Body of pancreas (tissue), 4 donors: ENCODE data around the gene ZNF672. TPM values are rescaled to one million over a fixed set of nuclear protein-coding genes. Genes with fewer than 3 reads are reported as not detected.
A peak's percentile ranks its signal among the peaks of the same experiment; 100 is the strongest.

Experiments
- ATAC-seq: fragments of 150-250 bp; one replicate; pipeline ENCODE4 v1.9.1; 2016
- DNase-seq, 4 donors: peaks; one replicate each; pipeline ENCODE4 v3.0.0-alpha.2; 2019
- H3K27ac ChIP-seq, 4 donors: fragments of 200-600 bp; sonication (generic); 1 replicate in 3 of 4; 2 replicates in 1 of 4; pipeline versions ENCODE4 v1.5.1 to v1.6.1; 2016 to 2019; ENCODE audit warnings: mild to moderate bottlenecking in 1 of 4, mixed read lengths in 1 of 4, moderate library complexity in 1 of 4
- H3K27me3 ChIP-seq, 2 donors: fragments of 200-600 bp; sonication (generic); one replicate each; pipeline ENCODE4 v1.6.0; 2016; ENCODE audit warnings: mild to moderate bottlenecking in 1 of 2
- H3K36me3 ChIP-seq, 2 donors: fragments of 200-600 bp; sonication (generic); replicated peaks in 1 of 2; 2 replicates each; pipeline ENCODE4 v1.5.1; 2016; ENCODE audit warnings: low read depth in 2 of 2; ENCODE audit not compliant: insufficient read depth in 1 of 2
- H3K4me1 ChIP-seq: fragments of 200-600 bp; sonication (generic); one replicate; pipeline ENCODE4 v1.6.0; 2016
- H3K4me3 ChIP-seq, 2 donors: fragments of 200-600 bp; sonication (generic); 1 replicate in 1 of 2; 2 replicates in 1 of 2; pipeline ENCODE4 v1.5.1; 2016 to 2019
- H3K9me3 ChIP-seq, 3 donors: fragments of 200-600 bp; sonication (generic); 1 replicate in 2 of 3; 2 replicates in 1 of 3; pipeline ENCODE4 v1.5.1; 2016
- POLR2A ChIP-seq, 3 donors: fragments of 450-650 bp; IDR thresholded peaks; one replicate each; pipeline ENCODE4 v1.6.1; 2016; ENCODE audit warnings: antibody characterized with exemption in 3 of 3, mild to moderate bottlenecking in 2 of 3
- WGBS, 2 donors: methylation state at CpG; one replicate each; pipeline ENCODE4 v1.1.5; 2017; 5-methylcytosine and 5-hydroxymethylcytosine counted together
- intact Hi-C: fragments of 100-400 bp; cut with DNase I; formaldehyde crosslinking; loops from one replicate; pipeline ENCODE4 v1.15.1; 2023
- total RNA-seq, 2 donors: library from RNA; depleted of rRNA; stranded (reverse); fragments of >200 nt; gene quantifications; one replicate each; pipeline ENCODE4 v1.1.0, GENCODE V29; 2016
- TF ChIP-seq, protein P1 (sequence below), 7 experiments: fragments of 450-650 bp in 4 of 7; fragments of 200-600 bp in 3 of 7; sonication (generic) in 3 of 7; IDR thresholded peaks; one replicate each; pipeline ENCODE4 v1.5.1; 2016 to 2019; ENCODE audit warnings: antibody characterized with exemption in 7 of 7

The ZNF672 gene
- total RNA-seq, 2 donors from 2014 or later: 18.8 to 27.2 TPM

DNA sequence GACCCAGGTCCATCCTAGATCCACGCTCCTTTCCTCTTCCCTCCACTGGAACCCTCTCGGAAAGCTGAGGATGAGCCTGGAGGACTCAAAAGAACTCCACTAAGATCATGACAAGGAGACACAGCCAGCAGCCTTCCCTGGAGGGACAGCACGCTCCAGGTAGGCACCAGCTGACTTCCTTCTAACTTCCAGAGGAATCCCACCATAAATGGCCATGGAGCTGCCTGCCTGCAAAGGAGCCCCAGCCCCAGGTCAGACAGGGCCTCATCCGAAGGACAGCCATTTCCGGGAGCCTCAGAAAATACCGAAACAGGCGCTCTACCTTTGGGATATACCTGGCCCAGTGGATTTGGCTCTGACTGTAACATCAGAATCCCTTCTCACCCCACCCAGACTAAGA, 16.4 kb upstream of the ZNF672 start:
- no peaks in the 10 kb centered on the region for H3K27me3 ChIP-seq
- H3K9me3 ChIP-seq: no peaks in the 10 kb centered on the region
- no peak overlapping the region for H3K4me3 ChIP-seq
- no peak for TF ChIP-seq POLR2A (IDR thresholded peaks at IDR 0.05)
- TF ChIP-seq, protein P1, sequence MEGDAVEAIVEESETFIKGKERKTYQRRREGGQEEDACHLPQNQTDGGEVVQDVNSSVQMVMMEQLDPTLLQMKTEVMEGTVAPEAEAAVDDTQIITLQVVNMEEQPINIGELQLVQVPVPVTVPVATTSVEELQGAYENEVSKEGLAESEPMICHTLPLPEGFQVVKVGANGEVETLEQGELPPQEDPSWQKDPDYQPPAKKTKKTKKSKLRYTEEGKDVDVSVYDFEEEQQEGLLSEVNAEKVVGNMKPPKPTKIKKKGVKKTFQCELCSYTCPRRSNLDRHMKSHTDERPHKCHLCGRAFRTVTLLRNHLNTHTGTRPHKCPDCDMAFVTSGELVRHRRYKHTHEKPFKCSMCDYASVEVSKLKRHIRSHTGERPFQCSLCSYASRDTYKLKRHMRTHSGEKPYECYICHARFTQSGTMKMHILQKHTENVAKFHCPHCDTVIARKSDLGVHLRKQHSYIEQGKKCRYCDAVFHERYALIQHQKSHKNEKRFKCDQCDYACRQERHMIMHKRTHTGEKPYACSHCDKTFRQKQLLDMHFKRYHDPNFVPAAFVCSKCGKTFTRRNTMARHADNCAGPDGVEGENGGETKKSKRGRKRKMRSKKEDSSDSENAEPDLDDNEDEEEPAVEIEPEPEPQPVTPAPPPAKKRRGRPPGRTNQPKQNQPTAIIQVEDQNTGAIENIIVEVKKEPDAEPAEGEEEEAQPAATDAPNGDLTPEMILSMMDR (IDR thresholded peaks at IDR 0.05): no peak
- no peak for ATAC-seq
- peak in 1 of 4 donors; percentile 3 for DNase-seq
- H3K4me1 ChIP-seq: peaks cover 51% of the 10 kb centered on the region
- peaks cover 0 to 1% of the 10 kb centered on the region in 2 donors for H3K36me3 ChIP-seq
- intact Hi-C loops: no loop called here
- 83 to 95% methylated on average over 7 of the region's 7 CpGs for WGBS, 2 donors
- H3K27ac ChIP-seq: no peak overlapping the region

DNA sequence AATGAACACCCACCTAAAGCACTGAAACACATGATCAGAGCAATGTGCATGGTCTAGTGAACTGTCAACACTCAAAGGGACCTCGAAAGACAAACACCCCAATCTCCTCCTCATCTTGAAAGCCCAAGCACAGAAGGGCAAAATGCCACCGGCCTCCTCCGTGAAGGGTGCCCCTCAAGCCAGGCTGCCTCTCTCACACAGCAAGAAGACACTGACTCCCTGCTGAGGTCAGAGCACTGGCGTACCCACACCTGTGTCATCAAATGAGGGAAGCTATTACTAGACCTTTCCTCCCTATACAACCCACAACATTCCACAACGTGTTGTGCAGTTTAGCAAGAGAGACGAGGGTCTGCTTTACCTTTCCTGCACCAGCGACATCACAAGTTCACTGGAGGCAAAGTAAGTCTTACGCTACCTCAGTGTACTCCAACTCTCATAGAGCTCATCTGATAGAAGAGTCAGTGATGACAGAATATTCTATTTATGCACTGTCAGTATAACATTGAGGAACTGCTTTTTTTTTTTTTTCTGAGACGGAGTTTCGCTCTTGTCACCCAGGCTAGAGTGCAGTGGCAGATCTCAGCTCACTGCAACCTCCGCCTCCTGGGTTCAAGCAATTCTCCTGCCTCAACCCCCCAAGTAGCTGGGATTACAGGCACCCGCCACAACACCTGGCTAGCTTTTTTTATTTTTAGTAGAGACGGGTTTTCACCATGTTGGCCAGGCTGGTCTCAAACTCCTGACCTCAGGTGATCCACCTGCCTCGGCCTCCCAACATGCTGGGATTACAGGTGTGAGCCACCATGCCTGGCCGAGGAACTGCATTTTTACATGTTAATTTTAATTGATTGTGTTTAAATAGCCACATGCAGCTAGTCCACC, 15.6 kb upstream of the ZNF672 start:
- Histone ChIP-seq H3K4me3 (no peak overlapping the region), H3K4me1 (peaks cover 59% of the 10 kb centered on the region), H3K27me3 (no peaks in the 10 kb centered on the region), H3K9me3 (no peaks in the 10 kb centered on the region), H3K27ac (no peak overlapping the region), H3K36me3 (peaks cover 0 to 1% of the 10 kb centered on the region in 2 donors)
- TF ChIP-seq, protein P1 (IDR thresholded peaks at IDR 0.05): no peak
- ATAC-seq (no peak), DNase-seq (peak in 2 of 4 donors; percentile 1 to 8)
- WGBS, 2 donors: 74 to 80% methylated on average over 12 to 15 of the region's 15 CpGs
- intact Hi-C loops: no loop called here

DNA sequence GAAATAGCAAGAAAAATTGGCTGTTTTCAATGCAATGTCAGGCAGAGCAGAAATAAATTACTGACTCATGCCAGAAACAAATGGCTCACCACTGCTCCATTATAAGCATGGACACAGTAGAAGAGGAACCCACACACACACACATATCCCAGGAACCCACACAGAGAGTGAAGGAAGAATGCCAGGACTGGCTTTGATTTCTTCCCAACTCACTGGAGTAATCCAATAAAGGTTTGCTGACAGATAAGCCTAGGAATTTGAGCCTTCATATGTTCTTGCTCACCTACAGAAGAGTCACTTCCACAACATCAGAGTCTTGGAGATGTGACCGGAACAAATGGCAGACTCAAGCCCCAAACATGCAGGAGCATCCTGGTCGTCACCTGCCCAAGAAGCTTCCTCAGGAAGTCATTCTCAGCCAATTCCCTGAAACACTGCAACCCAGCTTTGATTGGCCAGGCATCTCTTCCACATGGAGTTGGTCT, 14.5 kb upstream of the ZNF672 start:
- ATAC-seq (no peak), DNase-seq (peak in 1 of 4 donors; percentile 2)
- Histone ChIP-seq H3K4me3 (no peak overlapping the region), H3K36me3 (peaks cover 0 to 1% of the 10 kb centered on the region in 2 donors), H3K4me1 (peaks cover 59% of the 10 kb centered on the region), H3K9me3 (no peaks in the 10 kb centered on the region), H3K27me3 (no peaks in the 10 kb centered on the region), H3K27ac (no peak overlapping the region)
- no peak for TF ChIP-seq POLR2A (IDR thresholded peaks at IDR 0.05)
- TF ChIP-seq, protein P1 (IDR thresholded peaks at IDR 0.05): no peak
- 88 to 89% methylated on average over 2 of the region's 2 CpGs for WGBS, 2 donors
- intact Hi-C loops: no loop called here

DNA sequence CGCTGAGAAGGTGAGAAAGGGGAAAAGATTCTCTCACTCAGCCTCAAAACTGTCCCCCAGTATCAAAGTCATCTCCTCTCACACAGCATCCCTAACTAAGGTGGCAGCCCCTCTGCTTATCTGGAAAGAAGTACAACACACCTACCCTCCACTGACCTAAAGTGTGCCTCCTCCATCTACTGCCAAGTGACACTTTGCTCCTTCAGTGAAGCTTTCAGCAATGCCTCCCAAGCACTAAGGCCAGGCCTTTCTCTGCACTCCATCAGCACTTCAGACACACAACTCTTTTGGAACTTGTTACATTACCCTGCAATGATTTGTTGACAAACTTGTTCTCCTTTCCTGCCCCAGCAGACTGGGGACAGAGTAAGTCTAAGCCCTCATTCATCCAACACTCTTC, 13.7 kb upstream of the ZNF672 start:
- intact Hi-C loops: no loop called here
- DNase-seq: peak in 1 of 4 donors; percentile 5
- TF ChIP-seq POLR2A (IDR thresholded peaks at IDR 0.05): no peak
- TF ChIP-seq, protein P1 (IDR thresholded peaks at IDR 0.05): no peak
- Histone ChIP-seq H3K27me3 (no peaks in the 10 kb centered on the region), H3K4me1 (peaks cover 56% of the 10 kb centered on the region), H3K4me3 (no peak overlapping the region), H3K27ac (no peak overlapping the region), H3K36me3 (peaks cover 0 to 1% of the 10 kb centered on the region in 2 donors), H3K9me3 (no peaks in the 10 kb centered on the region)
- ATAC-seq: no peak
- WGBS, 2 donors: 93 to 94% methylated on average over 1 of the region's 1 CpG
